Smooth muscle cell (in vitro differentiated cells): ENCODE measurements around the gene AGAP1. TPM values are rescaled to one million over a fixed set of nuclear protein-coding genes. Genes with fewer than 3 reads are reported as not detected.

Source experiments
- DNase-seq: peaks from one replicate; lab custom pipeline; 2025; ENCODE audit not compliant: unreplicated experiment; lab: John Stamatoyannopoulos, UW
- H2AFZ ChIP-seq: fragments of 200-600 bp; sonication (generic); 2 replicates; pipeline ENCODE4 v1.6.0; 2016; ENCODE audit warnings: antibody characterized with exemption, low read depth, mild to moderate bottlenecking
- H3F3A ChIP-seq: fragments of 200-600 bp; sonication (generic); 2 replicates; pipeline ENCODE4 v1.6.0; 2017; ENCODE audit warnings: antibody characterized with exemption, low read depth
- H3K27ac ChIP-seq: fragments of 200-600 bp; sonication (generic); 2 replicates; pipeline ENCODE4 v1.5.1; 2016; ENCODE audit warnings: low read depth, mild to moderate bottlenecking
- H3K27me3 ChIP-seq: fragments of 200-600 bp; sonication (generic); 2 replicates; pipeline ENCODE4 v1.6.1; 2016; ENCODE audit warnings: low read depth, mild to moderate bottlenecking
- H3K36me3 ChIP-seq: fragments of 200-600 bp; sonication (generic); 2 replicates; pipeline ENCODE4 v1.5.1; 2016; ENCODE audit warnings: low read depth
- H3K4me1 ChIP-seq: fragments of 200-600 bp; sonication (generic); 2 replicates; pipeline ENCODE4 v1.5.1; 2016; ENCODE audit warnings: low read depth
- H3K4me2 ChIP-seq: fragments of 200-600 bp; sonication (generic); 2 replicates; pipeline ENCODE4 v1.6.0; 2016; ENCODE audit warnings: mild to moderate bottlenecking
- H3K4me3 ChIP-seq: fragments of 200-600 bp; sonication (generic); 2 replicates; pipeline ENCODE4 v1.5.1; 2016; ENCODE audit warnings: mild to moderate bottlenecking
- H3K79me2 ChIP-seq: fragments of 200-600 bp; sonication (generic); 2 replicates; pipeline ENCODE4 v1.6.0; 2016; ENCODE audit warnings: low read depth, mild to moderate bottlenecking
- H3K9ac ChIP-seq: fragments of 200-600 bp; sonication (generic); 2 replicates; pipeline ENCODE4 v1.6.0; 2016; ENCODE audit warnings: low read depth
- H3K9me3 ChIP-seq: fragments of 200-600 bp; sonication (generic); replicated peaks from 2 replicates; pipeline ENCODE4 v1.5.1; 2016; ENCODE audit warnings: low read depth
- H4K20me1 ChIP-seq: fragments of 200-600 bp; sonication (generic); 2 replicates; pipeline ENCODE4 v1.6.0; 2016; ENCODE audit warnings: low read depth
- WGBS: methylation state at CpG from one replicate; pipeline ENCODE4 v1.1.7; 2016; ENCODE audit warnings: low lambda C conversion rate; 5-methylcytosine and 5-hydroxymethylcytosine counted together
- polyA plus RNA-seq: library from polyadenylated mRNA; unstranded; fragments of >200 nt; fragmentation: Nextera tagmentation; extraction: Ambion mirVana; gene quantifications from 2 replicates; pipeline ENCODE4 v1.2.1, GENCODE V29; 2016
- total RNA-seq: library from RNA; depleted of rRNA; stranded (reverse); fragments of >200 nt; gene quantifications from 2 replicates; pipeline ENCODE4 v1.2.3, GENCODE V29; 2014
- TF ChIP-seq, protein P1 (sequence below): fragments of 200-600 bp; sonication (generic); IDR thresholded peaks from 2 replicates; pipeline ENCODE4 v1.5.1; 2017; ENCODE audit warnings: borderline replicate concordance, mild to moderate bottlenecking, antibody characterized with exemption; ENCODE audit not compliant: insufficient read depth, poor library complexity, severe bottlenecking

The AGAP1 gene
- total and polyA plus RNA-seq, 2 experiments from 2014 or later, result 3.9 to 9.8 TPM

DNA sequence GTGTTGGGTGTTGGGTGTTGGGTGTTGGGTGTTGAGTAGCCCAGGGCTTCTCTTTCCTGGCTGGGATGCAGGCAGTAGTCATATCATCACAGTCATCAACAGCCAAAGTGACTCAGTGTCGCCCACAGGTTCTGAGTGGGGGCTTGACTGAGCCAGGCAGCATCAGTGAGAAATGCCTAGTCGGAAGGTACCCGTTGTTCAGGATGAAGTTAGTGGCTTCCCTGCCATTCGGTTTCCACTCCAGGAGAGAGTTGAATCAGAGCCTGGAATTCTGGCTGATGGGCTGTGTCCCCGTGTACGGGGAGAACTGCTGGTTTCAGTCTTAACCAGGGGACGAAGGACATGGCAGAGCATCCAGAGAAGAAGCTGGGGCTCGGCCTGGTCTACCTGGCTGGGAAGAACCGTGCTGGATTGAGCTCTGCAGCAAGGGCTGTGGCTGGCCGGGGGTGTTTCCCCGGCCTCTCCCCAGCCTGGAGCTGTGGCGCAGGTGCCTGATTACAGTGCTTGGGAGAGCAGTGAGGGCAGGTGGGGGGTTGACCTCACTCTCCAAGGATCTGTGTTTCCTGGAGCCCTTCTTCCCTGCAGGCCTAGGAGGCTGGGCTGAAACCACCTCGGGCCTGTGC is 49.4 kb downstream of the AGAP1 start:
- Histone ChIP-seq H3K79me2 (peaks cover 48% of the 10 kb centered on the region), H3K9ac (no peak overlapping the region), H3K27me3 (no peaks in the 10 kb centered on the region), H3F3A (no peaks in the 10 kb centered on the region), H3K36me3 (no peaks in the 10 kb centered on the region), H3K27ac (no peak overlapping the region), H2AFZ (no peak overlapping the region), H3K4me3 (no peak overlapping the region), H3K4me1 (no peaks in the 10 kb centered on the region), H4K20me1 (peaks cover 98% of the 10 kb centered on the region), H3K9me3 (no peaks in the 10 kb centered on the region), H3K4me2 (no peak overlapping the region)
- WGBS, result 60% methylated on average over 13 of the region's 13 CpGs
- no peak for DNase-seq
- TF ChIP-seq, protein P1, sequence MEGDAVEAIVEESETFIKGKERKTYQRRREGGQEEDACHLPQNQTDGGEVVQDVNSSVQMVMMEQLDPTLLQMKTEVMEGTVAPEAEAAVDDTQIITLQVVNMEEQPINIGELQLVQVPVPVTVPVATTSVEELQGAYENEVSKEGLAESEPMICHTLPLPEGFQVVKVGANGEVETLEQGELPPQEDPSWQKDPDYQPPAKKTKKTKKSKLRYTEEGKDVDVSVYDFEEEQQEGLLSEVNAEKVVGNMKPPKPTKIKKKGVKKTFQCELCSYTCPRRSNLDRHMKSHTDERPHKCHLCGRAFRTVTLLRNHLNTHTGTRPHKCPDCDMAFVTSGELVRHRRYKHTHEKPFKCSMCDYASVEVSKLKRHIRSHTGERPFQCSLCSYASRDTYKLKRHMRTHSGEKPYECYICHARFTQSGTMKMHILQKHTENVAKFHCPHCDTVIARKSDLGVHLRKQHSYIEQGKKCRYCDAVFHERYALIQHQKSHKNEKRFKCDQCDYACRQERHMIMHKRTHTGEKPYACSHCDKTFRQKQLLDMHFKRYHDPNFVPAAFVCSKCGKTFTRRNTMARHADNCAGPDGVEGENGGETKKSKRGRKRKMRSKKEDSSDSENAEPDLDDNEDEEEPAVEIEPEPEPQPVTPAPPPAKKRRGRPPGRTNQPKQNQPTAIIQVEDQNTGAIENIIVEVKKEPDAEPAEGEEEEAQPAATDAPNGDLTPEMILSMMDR, result no peak

DNA sequence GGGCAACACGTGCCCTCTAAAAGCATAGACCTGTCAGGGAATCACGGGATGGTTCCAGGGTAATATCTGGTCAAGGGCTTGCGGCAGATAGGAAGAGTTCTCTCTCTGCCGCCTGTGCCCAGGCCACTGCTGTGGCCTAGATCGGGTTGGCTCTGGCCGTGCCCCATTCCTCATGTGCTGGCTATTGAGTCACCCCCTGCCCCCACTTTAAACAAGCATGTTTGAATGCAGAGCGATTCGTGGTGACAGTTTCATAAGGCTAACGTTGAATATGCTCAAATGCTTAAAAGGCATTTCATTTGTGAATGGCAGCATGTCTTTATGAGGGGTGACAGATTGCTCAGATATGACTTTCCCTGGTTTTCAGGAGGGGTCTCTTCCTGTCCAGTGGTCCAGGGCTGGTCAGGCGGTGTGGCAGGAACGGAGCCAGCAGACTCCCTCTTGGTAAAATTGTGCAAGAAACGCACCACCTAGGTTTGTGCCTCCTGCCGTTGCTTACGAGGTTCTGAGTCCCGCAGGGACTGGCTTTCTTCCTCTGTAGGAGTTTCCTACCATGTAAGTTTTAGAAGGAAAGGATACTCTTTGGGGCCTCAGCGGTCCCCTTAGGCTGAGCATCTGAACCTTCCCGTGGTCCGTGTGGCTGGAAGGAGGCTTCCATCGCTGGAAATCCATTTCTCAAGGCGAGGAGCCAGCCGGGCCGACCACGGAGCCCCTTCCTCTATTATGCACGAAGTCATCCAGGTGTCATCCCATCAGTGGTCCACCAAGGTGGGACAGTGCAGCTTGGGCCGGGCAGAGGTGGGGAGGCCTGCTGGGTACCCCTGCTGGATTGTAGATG is 50.2 kb downstream of the AGAP1 start:
- Histone ChIP-seq H3K79me2 (peaks cover 43% of the 10 kb centered on the region), H3K36me3 (no peaks in the 10 kb centered on the region), H2AFZ (no peak overlapping the region), H3F3A (no peaks in the 10 kb centered on the region), H3K27me3 (no peaks in the 10 kb centered on the region), H3K27ac (no peak overlapping the region), H3K9me3 (no peaks in the 10 kb centered on the region), H3K4me2 (no peak overlapping the region), H4K20me1 (peaks cover 98% of the 10 kb centered on the region), H3K4me3 (no peak overlapping the region), H3K9ac (no peak overlapping the region), H3K4me1 (no peaks in the 10 kb centered on the region)
- WGBS, result 93% methylated on average over 25 of the region's 25 CpGs
- TF ChIP-seq, protein P1, result no peak
- DNase-seq, result no peak

DNA sequence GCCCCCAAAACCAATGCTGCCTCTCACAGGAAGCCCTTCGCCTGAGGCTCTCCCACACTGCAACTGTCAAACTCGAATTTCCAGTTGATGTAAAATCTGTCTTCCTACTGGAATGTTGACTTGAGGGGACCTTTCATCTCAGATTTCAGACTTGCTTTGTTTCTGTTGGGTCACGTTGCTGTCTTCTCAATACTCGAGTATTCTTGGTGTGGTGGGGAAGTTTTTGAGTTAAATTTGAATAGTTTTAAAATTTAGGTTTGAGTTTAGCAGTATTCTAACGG is 50.8 kb downstream of the AGAP1 start:
- no peak for DNase-seq

More for the DNA sequence above, 50.8 kb downstream of the AGAP1 start:
- H3K9me3 ChIP-seq, result no peaks in the 10 kb centered on the region
- H3K9ac ChIP-seq, result no peak overlapping the region
- peaks cover 98% of the 10 kb centered on the region for H4K20me1 ChIP-seq
- no peak overlapping the region for H3K4me2 ChIP-seq
- H2AFZ ChIP-seq, result no peak overlapping the region
- no peaks in the 10 kb centered on the region for H3K36me3 ChIP-seq
- no peaks in the 10 kb centered on the region for H3K27me3 ChIP-seq
- H3K27ac ChIP-seq, result no peak overlapping the region
- TF ChIP-seq, protein P1, result no peak
- no peaks in the 10 kb centered on the region for H3K4me1 ChIP-seq
- no peak overlapping the region for H3K4me3 ChIP-seq
- peaks cover 44% of the 10 kb centered on the region for H3K79me2 ChIP-seq
- no peaks in the 10 kb centered on the region for H3F3A ChIP-seq
- 74% methylated on average over 5 of the region's 5 CpGs for WGBS
